SIG-M5 (cell line): ENCODE measurements around the gene DAW1.
"Not testable (repeated sequence)": the region's sequence is repeated elsewhere in the genome, so short reads cannot be mapped to it uniquely, and the experiment has no call there.

Source experiments
- DNase-seq: peaks from one replicate; lab custom pipeline; 2025; lab: John Stamatoyannopoulos, UW

The DAW1 gene, protein sequence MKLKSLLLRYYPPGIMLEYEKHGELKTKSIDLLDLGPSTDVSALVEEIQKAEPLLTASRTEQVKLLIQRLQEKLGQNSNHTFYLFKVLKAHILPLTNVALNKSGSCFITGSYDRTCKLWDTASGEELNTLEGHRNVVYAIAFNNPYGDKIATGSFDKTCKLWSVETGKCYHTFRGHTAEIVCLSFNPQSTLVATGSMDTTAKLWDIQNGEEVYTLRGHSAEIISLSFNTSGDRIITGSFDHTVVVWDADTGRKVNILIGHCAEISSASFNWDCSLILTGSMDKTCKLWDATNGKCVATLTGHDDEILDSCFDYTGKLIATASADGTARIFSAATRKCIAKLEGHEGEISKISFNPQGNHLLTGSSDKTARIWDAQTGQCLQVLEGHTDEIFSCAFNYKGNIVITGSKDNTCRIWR

GRCh38 chr2:227871375-227871791, at the start of gene DAW1:
DAW1 (plus strand) TSS chr2:227871631; CDS start chr2:227871690, 59 bp downstream.
- no peak for DNase-seq

GRCh38 chr2:227822416-227823003, 48.9 kb upstream of the DAW1 start:
- no peak for DNase-seq

- DNase-seq = no peak
Measured at GRCh38 chr2:227823922-227824321, 47.5 kb upstream of the DAW1 start.

GRCh38 chr2:227824711-227825110, 46.7 kb upstream of the DAW1 start:
- DNase-seq = no peak

GRCh38 chr2:227826019-227826521, 45.4 kb upstream of the DAW1 start:
- DNase-seq = no peak

DNA sequence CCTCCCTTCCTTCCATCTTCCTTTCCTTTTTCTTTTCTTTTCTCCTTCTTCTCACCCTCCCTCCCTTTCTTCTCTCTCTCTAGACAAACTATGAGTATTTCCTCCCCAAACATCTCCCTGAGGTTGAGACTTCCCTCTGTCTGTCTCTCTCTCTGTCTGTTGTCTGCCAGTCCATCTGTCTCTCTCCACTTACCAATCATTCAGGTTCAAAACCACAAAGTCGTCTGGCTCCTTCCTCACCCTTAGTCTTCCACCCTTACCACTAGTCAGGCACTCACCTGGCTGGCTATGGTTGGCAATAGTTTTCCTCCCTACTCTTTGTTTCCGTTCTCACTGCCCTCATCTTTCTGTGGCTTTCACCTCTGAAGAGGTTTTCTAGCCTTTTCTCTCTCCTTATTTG, 44.9 kb upstream of the DAW1 start:
- no peak for DNase-seq

- DNase-seq = no peak
Measured at GRCh38 chr2:227827143-227827542, 44.3 kb upstream of the DAW1 start.

GRCh38 chr2:227828477-227828912, 42.9 kb upstream of the DAW1 start:
- no peak for DNase-seq

- no peak for DNase-seq
Measured at GRCh38 chr2:227829337-227829736, 42.1 kb upstream of the DAW1 start.

DNA sequence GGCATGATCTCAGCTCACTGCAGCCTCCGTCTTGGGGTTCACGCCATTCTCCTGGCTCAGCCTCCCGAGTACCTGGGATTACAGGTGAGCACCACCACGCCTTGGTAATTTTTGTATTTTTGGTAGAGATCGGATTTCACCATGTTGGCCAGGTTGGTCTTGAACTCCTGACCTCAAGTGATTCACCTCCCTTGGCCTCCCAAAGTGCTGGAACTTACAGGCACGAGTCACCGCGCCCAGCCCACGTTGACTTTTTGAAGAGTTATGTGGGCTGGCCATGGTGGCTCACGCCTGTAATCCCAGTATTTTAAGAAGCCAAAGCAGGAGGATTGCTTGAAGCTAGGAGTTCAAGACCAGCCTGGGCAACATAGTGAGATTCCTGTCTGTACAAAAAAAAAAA, 37.0 kb upstream of the DAW1 start:
- DNase-seq = no peak

GRCh38 chr2:227834916-227835650, 36.3 kb upstream of the DAW1 start:
- DNase-seq = peak; percentile 5

GRCh38 chr2:227839339-227840129, 31.9 kb upstream of the DAW1 start:
- not testable (repeated sequence) for DNase-seq

GRCh38 chr2:227846831-227847230, 24.6 kb upstream of the DAW1 start:
- DNase-seq = no peak

- DNase-seq = no peak
Measured at GRCh38 chr2:227848146-227848545, 23.3 kb upstream of the DAW1 start.

- no peak for DNase-seq
Measured at GRCh38 chr2:227848586-227848985, 22.8 kb upstream of the DAW1 start.

DNA sequence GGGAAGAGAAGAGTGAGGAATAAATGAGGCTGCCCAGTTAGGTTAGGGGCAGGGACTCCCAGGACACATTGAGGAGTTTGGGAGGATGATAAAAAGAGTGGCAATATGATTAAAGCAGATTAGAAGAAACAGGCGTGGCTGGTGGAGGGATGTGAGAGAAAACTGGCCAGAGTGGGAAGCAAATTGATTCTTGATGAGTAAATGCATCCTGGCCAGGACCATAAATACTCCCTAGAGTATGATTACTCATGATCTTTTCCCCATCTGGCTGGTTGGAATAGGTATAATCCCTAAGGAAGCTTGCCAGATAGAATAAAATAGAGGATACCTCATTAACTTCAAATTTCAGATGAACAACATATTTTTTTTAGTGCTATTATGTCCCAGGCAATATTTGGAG, 21.5 kb upstream of the DAW1 start:
- DNase-seq = no peak

DNA sequence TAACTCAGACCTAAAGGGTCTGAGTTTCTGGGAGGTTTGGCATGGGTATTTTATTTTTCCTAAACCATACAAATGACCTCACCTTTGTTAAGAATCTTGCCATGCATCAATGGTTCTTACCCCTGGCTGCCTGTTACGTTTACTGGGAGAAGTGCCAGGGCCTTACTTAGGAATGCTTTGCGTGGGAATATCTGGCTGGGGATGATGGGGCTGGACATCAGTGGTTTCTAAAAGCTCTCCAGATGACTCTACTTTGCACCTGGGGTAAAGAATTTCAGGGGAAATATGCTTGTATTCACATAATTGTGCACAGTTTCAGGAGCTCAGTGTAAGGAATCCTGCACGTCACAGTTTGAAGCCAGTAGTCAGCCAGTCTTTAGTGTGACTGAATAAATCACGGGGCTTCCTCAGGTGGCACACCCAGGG, 18.2 kb upstream of the DAW1 start:
- no peak for DNase-seq

GRCh38 chr2:227853765-227854271, 17.6 kb upstream of the DAW1 start:
- no peak for DNase-seq

DNA sequence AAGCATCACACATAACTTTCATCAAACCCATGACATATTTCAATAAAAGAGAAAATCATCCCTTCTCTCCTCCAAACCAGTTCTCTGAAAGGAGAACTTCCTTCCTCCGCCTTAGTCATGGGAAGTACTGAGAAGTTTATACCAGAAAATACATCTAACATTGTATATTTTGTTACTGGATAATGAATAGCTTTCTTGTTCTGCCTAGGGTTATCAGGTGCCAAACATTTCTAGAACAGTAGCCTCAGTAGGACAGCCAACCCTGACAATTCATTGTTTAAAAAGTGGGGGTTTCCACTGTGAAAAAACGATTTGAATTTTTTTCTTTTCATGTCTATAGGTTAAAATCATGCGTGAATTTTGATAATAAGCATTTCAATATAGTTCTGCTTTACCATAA, 16.0 kb upstream of the DAW1 start:
- no peak for DNase-seq

GRCh38 chr2:227856697-227857096, 14.7 kb upstream of the DAW1 start:
- no peak for DNase-seq

GRCh38 chr2:227860221-227860641, 11.2 kb upstream of the DAW1 start:
- DNase-seq = no peak

- no peak for DNase-seq
Measured at GRCh38 chr2:227861011-227861410, 10.4 kb upstream of the DAW1 start.
